Endothelial cell of umbilical vein (primary cell): ENCODE results near the gene HLA-F. TPM values are rescaled to one million over a fixed set of nuclear protein-coding genes. Genes with fewer than 3 reads are reported as not detected.

Experiments used
- BruUV-seq: library from RNA; stranded (reverse); fragments of 400-500 nt; replicated peaks from 2 replicates; lab custom pipeline; 2021; lab: Mats Ljungman, UMichigan
- CTCF ChIA-PET: fragments of 300-600, 350-600 bp; sonication (Branson Sonifier 250); formaldehyde crosslinking; loops from one replicate; lab custom pipeline; 2021; ENCODE audit warnings: antibody characterized with exemption, inconsistent platforms; lab: Charles Lee
- POLR2A ChIA-PET: fragments of 300-600, 350-600 bp; sonication (Branson Sonifier 250); formaldehyde crosslinking; loops from one replicate; lab custom pipeline; 2021; ENCODE audit warnings: antibody characterized with exemption, inconsistent platforms; lab: Charles Lee
- DNase-seq: peaks from one replicate; pipeline ENCODE4 v3.0.0-alpha.2; 2011; ENCODE audit warnings: low read depth, low spot score
- FAIRE-seq: peaks from 2 replicates; lab custom pipeline; 2011; peaks lifted over from hg19 to GRCh38; lab: Jason Lieb, UNC
- H2AFZ ChIP-seq: 2 replicates; pipeline ENCODE4 v1.6.0; 2012; ENCODE audit warnings: low read depth, low read length, control low read depth, inconsistent platforms
- H3K27ac ChIP-seq: 2 replicates; pipeline ENCODE4 v1.5.1; 2011; ENCODE audit warnings: low read depth, mild to moderate bottlenecking, control low read depth, low read length, moderate library complexity; ENCODE audit not compliant: insufficient read depth
- H3K27me3 ChIP-seq, 2 experiments: 2 replicates each; pipeline versions ENCODE4 v1.6.0 to v1.6.1; 2011; ENCODE audit warnings: low read length in 2 of 2, mixed read lengths in 1 of 2; ENCODE audit not compliant: control insufficient read depth in 2 of 2, insufficient read depth in 2 of 2
- H3K36me3 ChIP-seq, 2 experiments: 2 replicates in 1 of 2; 3 replicates in 1 of 2; pipeline ENCODE4 v1.5.1; 2011; ENCODE audit warnings: low read length in 2 of 2, mild to moderate bottlenecking in 1 of 2, moderate library complexity in 1 of 2; ENCODE audit not compliant: control insufficient read depth in 2 of 2, insufficient read depth in 2 of 2; ENCODE audit errors: extremely low read depth in 1 of 2
- H3K4me1 ChIP-seq: 3 replicates; pipeline ENCODE4 v1.5.1; 2011; ENCODE audit warnings: mild to moderate bottlenecking, low read length; ENCODE audit not compliant: control insufficient read depth, insufficient read depth; ENCODE audit errors: extremely low read depth
- H3K4me2 ChIP-seq: 2 replicates; pipeline ENCODE4 v1.6.1; 2011; ENCODE audit warnings: low read length, control low read depth, mixed read lengths; ENCODE audit not compliant: insufficient read depth
- H3K4me3 ChIP-seq, 3 experiments: fragments of 200-600 bp in 1 of 3; sonication (generic), shearing (Covaris generic) in 1 of 3; replicated peaks in 1 of 3; 2 replicates each; pipeline ENCODE4 v1.5.1; 2011 to 2016; ENCODE audit warnings: control low read depth in 3 of 3, low read length in 3 of 3, mild to moderate bottlenecking in 2 of 3, inconsistent platforms in 1 of 3, low read depth in 1 of 3, moderate library complexity in 1 of 3; ENCODE audit not compliant: insufficient read depth in 1 of 3
- H3K79me2 ChIP-seq: 2 replicates; pipeline ENCODE4 v1.6.0; 2012; ENCODE audit warnings: low read length, inconsistent platforms; ENCODE audit not compliant: control insufficient read depth, insufficient read depth
- H3K9ac ChIP-seq: replicated peaks from 2 replicates; pipeline ENCODE3; 2011; ENCODE audit warnings: low read length, control low read depth; ENCODE audit not compliant: insufficient read depth; ENCODE audit errors: extremely low read depth
- H3K9me1 ChIP-seq: replicated peaks from 3 replicates; pipeline ENCODE4 v1.6.0; 2011; ENCODE audit warnings: mild to moderate bottlenecking, low read length; ENCODE audit not compliant: control insufficient read depth, insufficient read depth; ENCODE audit errors: extremely low read depth
- H3K9me3 ChIP-seq: replicated peaks from 2 replicates; pipeline ENCODE4 v1.5.1; 2012; ENCODE audit warnings: low read length, inconsistent platforms; ENCODE audit not compliant: control insufficient read depth, insufficient read depth
- H4K20me1 ChIP-seq: replicated peaks from 2 replicates; pipeline ENCODE3; 2011; ENCODE audit warnings: mild to moderate bottlenecking, low read length; ENCODE audit not compliant: control insufficient read depth, insufficient read depth; ENCODE audit errors: extremely low read depth
- MYC ChIP-seq: IDR thresholded peaks from one replicate; pipeline ENCODE4 v1.6.1; 2011; ENCODE audit warnings: mild to moderate bottlenecking, low read depth, low read length
- dilution Hi-C: fragments of 300-500 bp; cut with MboI; formaldehyde crosslinking; loops from one replicate; pipeline ENCODE4 v1.15.0; 2019; ENCODE audit warnings: low sequenced_read_pairs; ENCODE audit not compliant: extremely low pct_ligation_motif_present
- intact Hi-C: fragments of 100-400 bp; cut with micrococcal nuclease; formaldehyde crosslinking; loops from one replicate; pipeline ENCODE4 v1.10.0; 2022
- polyA plus RNA-seq, 4 experiments: library from polyadenylated mRNA; depleted of rRNA in 3 of 4; stranded (reverse) in 3 of 4; unstranded in 1 of 4; fragments of >200 nt; gene quantifications; 2 replicates each; pipeline versions ENCODE4 v1.2.1 to v1.2.3, GENCODE V29; 2011 to 2012; ENCODE audit warnings: missing spikeins in 1 of 4
- total RNA-seq: library from RNA; stranded (reverse); gene quantifications from 2 replicates; pipeline ENCODE4 v1.2.3, GENCODE V29; 2021
- TF ChIP-seq, protein P1 (sequence below), 2 donors: IDR thresholded peaks; 1 replicate in 1 of 2; 2 replicates in 1 of 2; pipeline ENCODE4 v1.5.1; 2011; ENCODE audit warnings: low read length in 2 of 2, mild to moderate bottlenecking in 2 of 2, moderate library complexity in 2 of 2, control low read depth in 1 of 2, inconsistent platforms in 1 of 2, low read depth in 1 of 2; ENCODE audit not compliant: insufficient read depth in 1 of 2; ENCODE audit errors: extremely low read depth in 1 of 2

The HLA-F gene
- total and polyA plus RNA-seq, 2 donors (not counting 3 experiments of a cell fraction or from before 2014, with no cell fraction given): 1.5 to 1.6 TPM

DNA sequence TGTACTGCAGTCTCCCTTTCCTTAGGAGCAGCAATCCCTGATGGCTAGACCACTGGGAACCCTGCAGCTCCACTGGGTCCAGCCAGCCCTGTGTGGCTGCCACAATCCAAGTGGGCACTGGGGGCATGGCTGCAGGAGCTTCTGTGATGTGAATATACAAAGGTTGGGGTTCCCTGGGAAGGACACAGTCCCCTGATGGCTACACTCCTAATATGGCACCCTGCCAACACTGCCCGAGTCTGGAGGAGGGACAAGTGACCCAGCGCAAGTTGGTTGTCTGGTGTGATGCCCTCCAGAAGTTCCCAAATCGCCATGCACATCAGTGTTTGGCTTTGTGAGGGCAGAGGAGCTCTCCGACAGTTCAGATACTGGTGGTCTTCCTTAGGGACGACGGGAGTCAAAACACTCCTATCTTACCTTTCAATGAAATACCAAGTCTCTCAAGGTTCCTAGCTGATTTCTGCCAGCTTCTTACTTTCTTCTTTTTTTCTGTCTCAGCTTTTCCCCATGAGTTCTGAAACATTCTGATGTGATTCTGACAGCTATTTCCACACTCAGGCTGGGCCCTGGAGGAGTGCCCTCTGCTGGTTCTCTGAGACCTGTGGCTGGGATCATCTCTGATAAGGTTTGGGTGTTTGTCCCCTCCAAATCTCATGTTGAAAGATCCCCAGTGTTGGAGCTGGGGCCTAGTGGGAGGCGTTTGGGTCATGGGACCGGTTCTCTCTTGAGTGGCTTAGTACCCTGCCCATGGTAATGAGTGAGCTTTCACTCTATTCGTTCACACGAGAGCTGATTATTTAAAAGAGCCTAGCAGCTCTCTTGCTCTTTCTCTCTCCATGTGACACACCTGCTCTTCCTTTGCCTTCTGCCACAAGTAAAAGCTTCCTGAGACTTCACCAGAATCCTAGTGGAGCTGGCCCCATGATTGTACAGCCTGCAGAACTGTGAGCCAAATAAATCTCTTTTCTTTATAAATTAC lies 26.8 kb upstream of the HLA-F start:
- ChIA-PET CTCF (interaction anchor here (0.6 to 3.9 kb wide), 14 partner anchors 9 to 364 kb away, joined by 3 to 97 read pairs (median 4); partner anchors contain the start of gene MOG), POLR2A (no interaction called here)
- dilution Hi-C loops (no loop called here), intact Hi-C loops (loop anchor here (2.0 kb wide), 1 partner anchor 48 kb away; no protein-coding TSS in a partner anchor)
- H4K20me1 ChIP-seq: no peaks in the 10 kb centered on the region
- H3K79me2 ChIP-seq: no peaks in the 10 kb centered on the region
- no peak for DNase-seq
- no peaks in the 10 kb centered on the region for H3K9me3 ChIP-seq
- H2AFZ ChIP-seq: no peak overlapping the region
- H3K4me1 ChIP-seq: no peaks in the 10 kb centered on the region
- FAIRE-seq: no peak
- H3K4me3 ChIP-seq: no peak overlapping the region
- peaks cover 0 to 2% of the 10 kb centered on the region in 2 experiments for H3K27me3 ChIP-seq
- no TSS peak for BruUV-seq
- TF ChIP-seq, protein P1, sequence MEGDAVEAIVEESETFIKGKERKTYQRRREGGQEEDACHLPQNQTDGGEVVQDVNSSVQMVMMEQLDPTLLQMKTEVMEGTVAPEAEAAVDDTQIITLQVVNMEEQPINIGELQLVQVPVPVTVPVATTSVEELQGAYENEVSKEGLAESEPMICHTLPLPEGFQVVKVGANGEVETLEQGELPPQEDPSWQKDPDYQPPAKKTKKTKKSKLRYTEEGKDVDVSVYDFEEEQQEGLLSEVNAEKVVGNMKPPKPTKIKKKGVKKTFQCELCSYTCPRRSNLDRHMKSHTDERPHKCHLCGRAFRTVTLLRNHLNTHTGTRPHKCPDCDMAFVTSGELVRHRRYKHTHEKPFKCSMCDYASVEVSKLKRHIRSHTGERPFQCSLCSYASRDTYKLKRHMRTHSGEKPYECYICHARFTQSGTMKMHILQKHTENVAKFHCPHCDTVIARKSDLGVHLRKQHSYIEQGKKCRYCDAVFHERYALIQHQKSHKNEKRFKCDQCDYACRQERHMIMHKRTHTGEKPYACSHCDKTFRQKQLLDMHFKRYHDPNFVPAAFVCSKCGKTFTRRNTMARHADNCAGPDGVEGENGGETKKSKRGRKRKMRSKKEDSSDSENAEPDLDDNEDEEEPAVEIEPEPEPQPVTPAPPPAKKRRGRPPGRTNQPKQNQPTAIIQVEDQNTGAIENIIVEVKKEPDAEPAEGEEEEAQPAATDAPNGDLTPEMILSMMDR (IDR thresholded peaks at IDR 0.05; ENCODE audit: extremely low read depth in 1 of 2, insufficient read depth in 1 of 2, low read depth in 1 of 2, low read length in 2 of 2): peak; percentile 40 to 55
- no peak for TF ChIP-seq MYC
- H3K9ac ChIP-seq: no peak overlapping the region
- no peaks in the 10 kb centered on the region for H3K36me3 ChIP-seq
- H3K9me1 ChIP-seq: no peaks in the 10 kb centered on the region
- no peak overlapping the region for H3K4me2 ChIP-seq
- no peak overlapping the region for H3K27ac ChIP-seq
